GM12878 (cell line): ENCODE results near the gene ELF2. TPM values are rescaled to one million over a fixed set of nuclear protein-coding genes. Genes with fewer than 3 reads are reported as not detected.

ENCODE experiments used
- ATAC-seq: fragments of 200-7000 bp; cut with Tn5 transposase; 3 replicates; pipeline ENCODE4 v1.9.1; 2020; ENCODE audit warnings: mild to moderate bottlenecking, moderate library complexity
- BruUV-seq: library from RNA; stranded (reverse); fragments of 400-500 nt; replicated peaks from 2 replicates; lab custom pipeline; 2021; lab: Mats Ljungman, UMichigan
- CTCF ChIA-PET: fragments of 300-600 bp; sonication (Branson Sonifier 250); formaldehyde crosslinking; extraction: SDS; loops from one replicate; lab custom pipeline; 2021; ENCODE audit warnings: inconsistent platforms; lab: Yijun Ruan, JAX
- POLR2A ChIA-PET: fragments of 350-600 bp; formaldehyde crosslinking; extraction: SDS; loops from one replicate; lab custom pipeline; 2021; ENCODE audit warnings: inconsistent platforms; lab: Charles Lee
- RAD21 ChIA-PET: fragments of 300-600 bp; sonication (Branson Sonifier 250); formaldehyde crosslinking; loops from one replicate; lab custom pipeline; 2023; ENCODE audit warnings: antibody characterized with exemption; ENCODE audit not compliant: unreplicated experiment; lab: Charles Lee
- SMC1A ChIA-PET: fragments of 300-600 bp; sonication (Branson Sonifier 250); formaldehyde crosslinking; loops from one replicate; lab custom pipeline; 2023; ENCODE audit not compliant: unreplicated experiment, uncharacterized antibody; lab: Charles Lee
- DNase-seq: peaks from one replicate; pipeline ENCODE4 v3.0.0-alpha.2; 2011; ENCODE audit warnings: low read depth, low spot score
- FAIRE-seq: peaks from 3 replicates; lab custom pipeline; 2011; peaks lifted over from hg19 to GRCh38; lab: Jason Lieb, UNC
- H2AFZ ChIP-seq: 2 replicates; pipeline ENCODE4 v1.6.0; 2011; ENCODE audit warnings: low read depth, low read length, control low read depth; ENCODE audit not compliant: control insufficient read depth
- H3K27ac ChIP-seq: 2 replicates; pipeline ENCODE4 v1.5.1; 2011; ENCODE audit warnings: control low read depth; ENCODE audit not compliant: control insufficient read depth, insufficient read depth
- H3K27me3 ChIP-seq, 2 experiments: replicated peaks in 1 of 2; 2 replicates each; pipeline versions ENCODE4 v1.6.0 to v1.6.1; 2011; ENCODE audit warnings: low read length in 1 of 2; ENCODE audit not compliant: control insufficient read depth in 2 of 2, insufficient read depth in 2 of 2
- H3K36me3 ChIP-seq, 2 experiments: 2 replicates each; pipeline ENCODE4 v1.5.1; 2011; ENCODE audit warnings: low read length in 1 of 2; ENCODE audit not compliant: control insufficient read depth in 2 of 2, insufficient read depth in 2 of 2
- H3K4me1 ChIP-seq: 2 replicates; pipeline ENCODE4 v1.6.1; 2011; ENCODE audit warnings: mild to moderate bottlenecking, low read length, moderate library complexity, mixed read lengths; ENCODE audit not compliant: control insufficient read depth, insufficient read depth
- H3K4me2 ChIP-seq: 2 replicates; pipeline ENCODE4 v1.6.0; 2011; ENCODE audit warnings: control low read depth; ENCODE audit not compliant: control insufficient read depth, insufficient read depth
- H3K4me3 ChIP-seq: fragments of 200-600 bp; sonication (generic); 2 replicates; pipeline ENCODE4 v1.5.1; 2016
- H3K79me2 ChIP-seq: 2 replicates; pipeline ENCODE4 v1.6.0; 2011; ENCODE audit warnings: low read length; ENCODE audit not compliant: control insufficient read depth, insufficient read depth
- H3K9ac ChIP-seq: 2 replicates; pipeline ENCODE4 v1.8.0; 2011; ENCODE audit warnings: low read length, control low read depth, mixed read lengths; ENCODE audit not compliant: control insufficient read depth, insufficient read depth
- H3K9me3 ChIP-seq: replicated peaks from 3 replicates; pipeline ENCODE4 v1.5.1; 2011; ENCODE audit warnings: mild to moderate bottlenecking, low read length; ENCODE audit not compliant: control insufficient read depth, insufficient read depth
- H4K20me1 ChIP-seq: 2 replicates; pipeline ENCODE4 v1.6.0; 2011; ENCODE audit not compliant: control insufficient read depth, insufficient read depth
- CHD4 ChIP-seq: fragments of 200-600 bp; sonication (generic); IDR thresholded peaks from 2 replicates; pipeline ENCODE4 v1.6.1; 2016; ENCODE audit warnings: mild to moderate bottlenecking
- EED ChIP-seq: sonication (generic); IDR thresholded peaks from 2 replicates; pipeline ENCODE4 v1.6.1; 2016; ENCODE audit warnings: antibody characterized with exemption, low read depth
- KLF5 ChIP-seq: fragments of 450-650 bp; IDR thresholded peaks from 2 replicates; pipeline ENCODE4 v1.6.1; 2014; ENCODE audit warnings: mild to moderate bottlenecking; ENCODE audit not compliant: partially characterized antibody
- TCF3 ChIP-seq: IDR thresholded peaks from 2 replicates; pipeline ENCODE4 v1.6.1; 2012; ENCODE audit warnings: low read depth, mild to moderate bottlenecking, low read length, borderline replicate concordance; ENCODE audit not compliant: insufficient read depth
- ZBTB4 ChIP-seq: fragments of 450-650 bp; formaldehyde crosslinking; IDR thresholded peaks from 2 replicates; pipeline ENCODE4 v1.4.0; 2022; ENCODE audit warnings: mild to moderate bottlenecking, moderate library complexity
- ZBTB40 ChIP-seq: fragments of 450-650 bp; IDR thresholded peaks from 2 replicates; pipeline ENCODE4 v1.6.1; 2016; ENCODE audit warnings: mild to moderate bottlenecking, moderate library complexity, borderline replicate concordance
- WGBS: methylation state at CpG from one replicate; pipeline ENCODE4 v1.1.6; 2016; ENCODE audit warnings: low lambda C conversion rate; ENCODE audit not compliant: insufficient replicate concordance, insufficient coverage; ENCODE audit errors: missing lambda C conversion rate; 5-methylcytosine and 5-hydroxymethylcytosine counted together
- in situ Hi-C: fragments of 300-500 bp; cut with MboI; formaldehyde crosslinking; loops from 9 replicates; pipeline ENCODE4 v1.14.3; 2018; ENCODE audit warnings: mixed read lengths
- intact Hi-C: fragments of 100-400 bp; cut with micrococcal nuclease; formaldehyde crosslinking; loops from one replicate; pipeline ENCODE4 v1.14.2; 2022; ENCODE audit not compliant: unreplicated experiment
- polyA plus RNA-seq, 11 experiments: library from polyadenylated mRNA; depleted of rRNA in 4 of 11; unstranded in 6 of 11; stranded (reverse) in 5 of 11; fragments of >200 nt; fragmentation: Nextera tagmentation in 4 of 11; fragmentation: Illumina TruSeq in 1 of 11; extraction: Ambion mirVana in 4 of 11; extraction: Trizol in 1 of 11; gene quantifications; 1 replicate in 1 of 11; 2 replicates in 10 of 11; pipeline versions ENCODE4 v1.2.1 to v1.2.3, GENCODE V29; 2011 to 2016; ENCODE audit warnings: inconsistent platforms in 2 of 11, missing spikeins in 2 of 11, low read depth in 1 of 11
- total RNA-seq, 4 experiments: library from RNA; depleted of rRNA in 3 of 4; stranded (reverse); fragments of >200 nt in 3 of 4; fragmentation: Illumina TruSeq in 1 of 4; extraction: Trizol in 1 of 4; gene quantifications; 2 replicates each; pipeline versions ENCODE4 v1.2.1 to v1.2.3, GENCODE V29; 2013 to 2021
- TF ChIP-seq, protein P1 (sequence below): IDR thresholded peaks from 2 replicates; pipeline ENCODE4 v1.6.1; 2012; ENCODE audit warnings: improper control_type of control experiment, low read depth, low read length; ENCODE audit not compliant: insufficient replicate concordance
- TF ChIP-seq, protein P2 (sequence below): fragments of 450-650 bp; IDR thresholded peaks from 2 replicates; pipeline ENCODE4 v1.6.1; 2017; ENCODE audit warnings: low read depth, mild to moderate bottlenecking, moderate library complexity

The ELF2 gene
- total and polyA plus RNA-seq, 10 of the 15 experiments (the other 5 are each of a cell fraction or from before 2014, with no cell fraction given): 10.5 to 30.1 (median 20.5) TPM

GRCh38 chr4:139078926-139079325, 98.1 kb downstream of the ELF2 start:
- Histone ChIP-seq H2AFZ (no peak overlapping the region), H3K79me2 (peaks cover 87% of the 10 kb centered on the region), H3K36me3 (peaks cover 0 to 3% of the 10 kb centered on the region in 2 experiments; a peak in 1 of 4 replicates), H3K27me3 (no peaks in the 10 kb centered on the region), H3K4me2 (no peak overlapping the region), H3K27ac (no peak overlapping the region), H3K9me3 (no peaks in the 10 kb centered on the region), H3K4me3 (no peak overlapping the region; the same call in 1 of the 2 replicates), H3K9ac (no peak overlapping the region), H4K20me1 (0 out of 2 replicates have a peak, but pooled peaks cover 2% of the 10 kb centered on the region), H3K4me1 (no peaks in the 10 kb centered on the region; the same call in 1 of the 2 replicates)
- BruUV-seq: no TSS peak
- DNase-seq (no peak), ATAC-seq (no peak), FAIRE-seq (peak; percentile 70)
- RAD21 ChIA-PET: interaction anchor here (0.6 to 2.6 kb wide), 4 partner anchors 21 to 149 kb away, joined by 3 to 10 read pairs (median 3); no protein-coding TSS in a partner anchor
- CTCF ChIA-PET: interaction anchor here (0.7 to 4.6 kb wide), 8 partner anchors 8 to 304 kb away, joined by 3 to 51 read pairs (median 3); no protein-coding TSS in a partner anchor
- intact Hi-C loops (no loop called here), in situ Hi-C loops (no loop called here)
- WGBS: 48% methylated on average over 4 of the region's 4 CpGs
- POLR2A ChIA-PET: interaction anchor here (0.7 to 0.9 kb wide), 2 partner anchors 50 to 135 kb away, joined by 3 read pairs; no protein-coding TSS in a partner anchor
- SMC1A ChIA-PET: interaction anchor here (0.8 to 2.8 kb wide), 8 partner anchors 12 to 216 kb away, joined by 3 to 20 read pairs (median 4); no protein-coding TSS in a partner anchor
- TF ChIP-seq ZBTB4 (CRISPR knock-in tag) (no peak), EED (no peak), ZBTB40 (no peak), KLF5 (no peak), CHD4 (no peak), TCF3 (no peak)
- TF ChIP-seq, protein P1, sequence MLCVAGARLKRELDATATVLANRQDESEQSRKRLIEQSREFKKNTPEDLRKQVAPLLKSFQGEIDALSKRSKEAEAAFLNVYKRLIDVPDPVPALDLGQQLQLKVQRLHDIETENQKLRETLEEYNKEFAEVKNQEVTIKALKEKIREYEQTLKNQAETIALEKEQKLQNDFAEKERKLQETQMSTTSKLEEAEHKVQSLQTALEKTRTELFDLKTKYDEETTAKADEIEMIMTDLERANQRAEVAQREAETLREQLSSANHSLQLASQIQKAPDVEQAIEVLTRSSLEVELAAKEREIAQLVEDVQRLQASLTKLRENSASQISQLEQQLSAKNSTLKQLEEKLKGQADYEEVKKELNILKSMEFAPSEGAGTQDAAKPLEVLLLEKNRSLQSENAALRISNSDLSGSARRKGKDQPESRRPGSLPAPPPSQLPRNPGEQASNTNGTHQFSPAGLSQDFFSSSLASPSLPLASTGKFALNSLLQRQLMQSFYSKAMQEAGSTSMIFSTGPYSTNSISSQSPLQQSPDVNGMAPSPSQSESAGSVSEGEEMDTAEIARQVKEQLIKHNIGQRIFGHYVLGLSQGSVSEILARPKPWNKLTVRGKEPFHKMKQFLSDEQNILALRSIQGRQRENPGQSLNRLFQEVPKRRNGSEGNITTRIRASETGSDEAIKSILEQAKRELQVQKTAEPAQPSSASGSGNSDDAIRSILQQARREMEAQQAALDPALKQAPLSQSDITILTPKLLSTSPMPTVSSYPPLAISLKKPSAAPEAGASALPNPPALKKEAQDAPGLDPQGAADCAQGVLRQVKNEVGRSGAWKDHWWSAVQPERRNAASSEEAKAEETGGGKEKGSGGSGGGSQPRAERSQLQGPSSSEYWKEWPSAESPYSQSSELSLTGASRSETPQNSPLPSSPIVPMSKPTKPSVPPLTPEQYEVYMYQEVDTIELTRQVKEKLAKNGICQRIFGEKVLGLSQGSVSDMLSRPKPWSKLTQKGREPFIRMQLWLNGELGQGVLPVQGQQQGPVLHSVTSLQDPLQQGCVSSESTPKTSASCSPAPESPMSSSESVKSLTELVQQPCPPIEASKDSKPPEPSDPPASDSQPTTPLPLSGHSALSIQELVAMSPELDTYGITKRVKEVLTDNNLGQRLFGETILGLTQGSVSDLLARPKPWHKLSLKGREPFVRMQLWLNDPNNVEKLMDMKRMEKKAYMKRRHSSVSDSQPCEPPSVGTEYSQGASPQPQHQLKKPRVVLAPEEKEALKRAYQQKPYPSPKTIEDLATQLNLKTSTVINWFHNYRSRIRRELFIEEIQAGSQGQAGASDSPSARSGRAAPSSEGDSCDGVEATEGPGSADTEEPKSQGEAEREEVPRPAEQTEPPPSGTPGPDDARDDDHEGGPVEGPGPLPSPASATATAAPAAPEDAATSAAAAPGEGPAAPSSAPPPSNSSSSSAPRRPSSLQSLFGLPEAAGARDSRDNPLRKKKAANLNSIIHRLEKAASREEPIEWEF: no peak
- TF ChIP-seq, protein P2, sequence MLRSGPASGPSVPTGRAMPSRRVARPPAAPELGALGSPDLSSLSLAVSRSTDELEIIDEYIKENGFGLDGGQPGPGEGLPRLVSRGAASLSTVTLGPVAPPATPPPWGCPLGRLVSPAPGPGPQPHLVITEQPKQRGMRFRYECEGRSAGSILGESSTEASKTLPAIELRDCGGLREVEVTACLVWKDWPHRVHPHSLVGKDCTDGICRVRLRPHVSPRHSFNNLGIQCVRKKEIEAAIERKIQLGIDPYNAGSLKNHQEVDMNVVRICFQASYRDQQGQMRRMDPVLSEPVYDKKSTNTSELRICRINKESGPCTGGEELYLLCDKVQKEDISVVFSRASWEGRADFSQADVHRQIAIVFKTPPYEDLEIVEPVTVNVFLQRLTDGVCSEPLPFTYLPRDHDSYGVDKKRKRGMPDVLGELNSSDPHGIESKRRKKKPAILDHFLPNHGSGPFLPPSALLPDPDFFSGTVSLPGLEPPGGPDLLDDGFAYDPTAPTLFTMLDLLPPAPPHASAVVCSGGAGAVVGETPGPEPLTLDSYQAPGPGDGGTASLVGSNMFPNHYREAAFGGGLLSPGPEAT: no peak
